ENCODE results near the gene STAT3.

STAT3 gene

DNA sequence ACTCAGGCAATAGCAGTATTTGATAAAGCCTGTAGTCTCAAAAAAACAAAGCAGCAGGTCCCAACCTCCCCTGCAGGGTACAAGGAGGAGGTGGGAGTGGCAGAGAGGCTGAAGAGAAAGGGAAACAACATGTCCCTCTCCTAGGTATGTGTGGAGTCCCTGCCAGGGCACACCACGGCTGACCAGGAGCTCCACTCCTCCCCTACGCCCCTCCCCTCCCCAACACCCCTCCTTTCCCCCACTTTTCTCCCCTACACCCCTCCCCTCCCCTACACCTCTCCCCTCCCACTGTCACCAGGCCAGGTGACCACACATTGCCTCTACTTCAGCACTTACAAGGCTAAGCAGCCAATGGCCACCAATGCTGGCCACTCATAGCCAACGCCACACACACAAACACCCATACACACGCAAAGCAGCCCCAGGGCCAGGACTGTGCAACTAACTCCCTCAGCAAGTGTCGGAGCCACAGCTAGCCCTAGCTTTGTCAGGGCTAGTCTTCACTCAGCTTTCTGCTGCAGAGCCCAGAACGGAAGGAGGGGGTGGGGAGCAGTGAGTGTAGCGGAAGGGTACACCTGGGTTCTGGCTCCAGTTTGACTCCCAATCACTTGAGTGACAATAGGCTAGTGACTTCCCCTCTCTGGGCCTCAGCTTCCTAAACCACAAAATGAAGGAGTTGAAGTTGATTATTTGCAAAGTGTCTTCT lies 26.6 kb upstream of the STAT3 start:
- no peak for DNase-seq (ENCODE audit: low read depth in 2 of 2)
- no peak overlapping the region for H3K4me3 ChIP-seq (replicated peaks in 1 of 2; ENCODE audit: low read depth in 2 of 2, low read length in 2 of 2)
- TF ChIP-seq, protein P1, sequence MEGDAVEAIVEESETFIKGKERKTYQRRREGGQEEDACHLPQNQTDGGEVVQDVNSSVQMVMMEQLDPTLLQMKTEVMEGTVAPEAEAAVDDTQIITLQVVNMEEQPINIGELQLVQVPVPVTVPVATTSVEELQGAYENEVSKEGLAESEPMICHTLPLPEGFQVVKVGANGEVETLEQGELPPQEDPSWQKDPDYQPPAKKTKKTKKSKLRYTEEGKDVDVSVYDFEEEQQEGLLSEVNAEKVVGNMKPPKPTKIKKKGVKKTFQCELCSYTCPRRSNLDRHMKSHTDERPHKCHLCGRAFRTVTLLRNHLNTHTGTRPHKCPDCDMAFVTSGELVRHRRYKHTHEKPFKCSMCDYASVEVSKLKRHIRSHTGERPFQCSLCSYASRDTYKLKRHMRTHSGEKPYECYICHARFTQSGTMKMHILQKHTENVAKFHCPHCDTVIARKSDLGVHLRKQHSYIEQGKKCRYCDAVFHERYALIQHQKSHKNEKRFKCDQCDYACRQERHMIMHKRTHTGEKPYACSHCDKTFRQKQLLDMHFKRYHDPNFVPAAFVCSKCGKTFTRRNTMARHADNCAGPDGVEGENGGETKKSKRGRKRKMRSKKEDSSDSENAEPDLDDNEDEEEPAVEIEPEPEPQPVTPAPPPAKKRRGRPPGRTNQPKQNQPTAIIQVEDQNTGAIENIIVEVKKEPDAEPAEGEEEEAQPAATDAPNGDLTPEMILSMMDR (IDR thresholded peaks at IDR 0.05; ENCODE audit: low read depth, low read length) = no peak

DNA sequence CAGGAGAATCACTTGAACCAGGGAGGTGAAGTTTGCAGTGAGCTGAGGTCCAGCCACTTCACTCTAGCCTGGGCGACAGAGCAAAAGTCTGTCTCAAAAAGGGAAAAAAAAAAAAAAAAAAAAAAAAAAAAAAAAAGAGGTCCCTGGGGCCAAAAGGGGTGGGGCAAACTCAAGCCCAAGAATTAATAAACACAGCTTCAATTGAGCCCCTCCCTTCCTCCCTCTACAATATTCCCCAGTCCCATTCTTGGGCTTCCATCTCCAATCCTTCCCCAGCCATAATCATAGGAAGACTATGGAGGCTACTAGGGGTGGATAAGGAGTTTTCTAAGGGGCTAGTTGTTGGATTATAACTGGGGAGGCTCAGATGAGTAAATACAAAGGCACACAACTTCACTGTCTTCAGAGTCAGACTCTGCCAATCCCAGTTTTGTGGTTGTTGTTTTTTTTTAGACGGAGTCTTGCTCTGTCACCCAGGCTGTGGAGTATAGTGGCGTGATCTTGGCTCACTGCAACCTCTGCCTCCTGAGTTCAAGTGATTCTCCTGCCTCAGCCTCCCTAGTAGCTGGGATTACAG lies 25.3 kb upstream of the STAT3 start:
- peak; percentile 33 to 63 for DNase-seq (ENCODE audit: low read depth in 2 of 2)
- TF ChIP-seq, protein P1 (IDR thresholded peaks at IDR 0.05; ENCODE audit: low read depth, low read length) = no peak
- no peak overlapping the region for H3K4me3 ChIP-seq (replicated peaks in 1 of 2; ENCODE audit: low read depth in 2 of 2, low read length in 2 of 2)

DNA sequence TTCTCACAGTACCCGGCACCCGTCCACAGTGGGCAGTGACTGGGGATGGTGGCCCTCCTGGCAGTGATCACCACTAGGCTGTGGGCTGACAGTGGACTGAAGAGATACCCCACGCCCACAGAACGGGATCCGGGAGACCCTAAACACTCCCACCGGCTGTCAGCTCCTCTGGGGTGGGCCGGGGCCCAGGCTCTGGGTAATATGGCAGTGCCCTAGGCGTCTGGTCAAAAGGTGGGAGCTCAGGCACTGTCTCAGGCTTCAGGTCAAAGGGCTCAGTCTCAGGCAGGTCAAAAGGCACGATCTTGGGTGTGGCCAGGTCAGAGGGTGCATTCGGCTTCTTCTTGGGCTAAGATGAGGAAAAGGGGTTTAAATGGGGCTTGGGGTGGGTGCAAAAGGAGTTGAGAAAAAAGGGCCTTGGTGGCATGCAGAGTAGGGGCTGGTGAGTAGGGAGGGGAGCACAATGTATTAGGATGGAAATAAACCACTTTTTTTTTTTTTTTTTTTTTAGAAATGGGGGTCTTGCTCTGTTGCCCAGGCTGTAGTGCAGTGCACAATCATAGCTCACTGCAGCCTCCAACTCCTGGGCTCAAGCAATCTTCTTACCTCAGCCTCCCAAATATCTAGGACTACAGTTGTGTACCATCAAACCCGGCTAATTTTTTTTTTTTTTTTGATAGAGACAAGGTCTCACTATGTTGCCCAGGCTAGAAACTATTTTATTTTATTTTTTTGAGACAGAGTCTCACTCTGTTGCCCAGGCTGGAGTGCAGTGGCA lies 23.9 kb upstream of the STAT3 start:
- no peak for DNase-seq (ENCODE audit: low read depth in 2 of 2)
- TF ChIP-seq, protein P1 (IDR thresholded peaks at IDR 0.05; ENCODE audit: low read depth, low read length) = no peak
- H3K4me3 ChIP-seq (replicated peaks in 1 of 2; ENCODE audit: low read depth in 2 of 2, low read length in 2 of 2) = no peak overlapping the region

DNA sequence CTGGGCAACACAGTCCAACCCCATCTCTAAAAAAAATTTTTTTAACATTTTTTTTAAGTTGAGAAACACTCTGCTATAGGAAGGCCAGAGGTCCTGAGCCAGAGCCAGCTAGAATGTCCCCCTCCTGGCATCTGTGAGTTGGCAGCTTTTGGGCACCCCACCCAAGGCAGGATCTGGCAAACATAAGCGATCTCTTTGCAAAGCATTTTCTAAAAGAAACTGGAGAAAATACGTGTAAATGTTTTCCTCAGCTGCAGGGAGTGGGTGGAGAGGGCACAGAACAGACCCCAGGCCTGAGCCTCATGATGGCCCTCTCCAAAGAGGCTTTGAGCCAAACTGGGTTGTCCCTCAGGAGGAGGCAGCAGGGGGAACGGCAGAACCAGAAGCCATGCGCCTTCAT lies 23.1 kb upstream of the STAT3 start:
- DNase-seq (ENCODE audit: low read depth in 2 of 2) = peak in 1 of 2 donors; percentile 49
- H3K4me3 ChIP-seq (replicated peaks in 1 of 2; ENCODE audit: low read depth in 2 of 2, low read length in 2 of 2) = no peak overlapping the region
- TF ChIP-seq, protein P1 (IDR thresholded peaks at IDR 0.05; ENCODE audit: low read depth, low read length) = no peak

DNA sequence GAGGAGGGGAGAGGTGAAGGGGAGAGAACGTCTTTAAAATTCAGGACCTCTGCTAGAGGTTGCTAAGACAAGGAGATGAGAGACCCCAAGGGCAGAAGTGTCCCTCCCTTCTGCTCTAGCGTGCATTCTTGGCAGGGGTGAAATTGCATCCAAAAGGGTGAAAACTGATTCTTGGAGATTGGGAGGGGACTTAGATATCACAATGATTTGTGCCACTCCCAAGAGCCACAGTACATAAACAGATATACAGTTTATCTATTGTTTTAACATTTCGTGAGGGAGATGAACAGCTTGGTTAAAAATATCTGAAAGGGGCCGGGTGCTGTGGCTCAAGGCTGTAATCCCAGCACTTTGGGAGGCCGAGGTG lies 22.1 kb upstream of the STAT3 start:
- TF ChIP-seq, protein P1 (IDR thresholded peaks at IDR 0.05; ENCODE audit: low read depth, low read length) = no peak
- no peak for DNase-seq (ENCODE audit: low read depth in 2 of 2)
- H3K4me3 ChIP-seq (replicated peaks in 1 of 2; ENCODE audit: low read depth in 2 of 2, low read length in 2 of 2) = no peak overlapping the region

DNA sequence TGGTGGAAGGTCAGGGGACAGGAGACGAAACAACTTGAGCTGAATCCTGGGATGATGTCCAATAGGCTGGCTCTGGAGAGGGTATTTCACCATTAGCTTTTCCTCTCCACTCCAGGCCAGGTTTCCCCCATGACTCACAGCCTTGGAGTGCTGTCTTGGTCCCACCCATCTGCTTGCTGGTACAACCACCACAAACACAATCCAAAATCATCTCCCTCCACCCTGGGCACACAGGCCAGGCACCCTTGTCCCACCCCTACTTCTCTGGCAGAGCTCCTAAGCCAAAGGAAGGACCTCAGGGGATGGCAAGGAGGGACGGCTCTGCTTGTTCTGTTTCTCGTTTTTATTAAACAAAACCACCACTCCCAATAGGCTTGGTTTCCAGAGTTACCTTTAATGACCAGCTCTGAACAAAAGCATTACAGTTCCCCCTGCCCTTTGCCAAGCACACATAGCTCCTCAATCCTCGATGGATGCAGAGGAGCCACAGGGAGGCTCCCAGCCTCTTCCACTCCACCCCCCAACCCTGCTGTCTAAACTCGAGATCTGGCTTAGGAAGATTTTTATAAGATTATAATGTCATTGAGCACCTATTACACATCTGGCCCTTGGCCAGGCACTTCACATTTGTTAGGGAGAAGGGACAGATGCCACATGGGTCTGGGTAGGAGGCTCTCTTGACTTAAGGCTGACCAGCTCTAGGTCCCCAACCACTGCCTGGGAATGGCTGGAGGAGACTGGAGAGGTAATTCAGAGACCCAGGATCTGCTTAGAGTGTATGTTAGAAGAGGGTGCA lies 21.5 kb upstream of the STAT3 start:
- DNase-seq (ENCODE audit: low read depth in 2 of 2) = peak; percentile 95
- no peak overlapping the region for H3K4me3 ChIP-seq (replicated peaks in 1 of 2; ENCODE audit: low read depth in 2 of 2, low read length in 2 of 2)
- TF ChIP-seq, protein P1 (IDR thresholded peaks at IDR 0.05; ENCODE audit: low read depth, low read length) = no peak

All from cardiac fibroblast (primary cell).